D721Med (cell line): Measurements from ENCODE around the gene FLT3.
"Not testable (repeated sequence)": the region's sequence is repeated elsewhere in the genome, so short reads cannot be mapped to it uniquely, and the experiment has no call there.

ENCODE experiments used
- DNase-seq: peaks from one replicate; pipeline ENCODE4 v3.0.0; 2011; ENCODE audit warnings: low spot score; ENCODE audit not compliant: insufficient read length
- FAIRE-seq: peaks from 2 replicates; lab custom pipeline; 2011; peaks lifted over from hg19 to GRCh38; lab: Jason Lieb, UNC
- TF ChIP-seq, protein P1 (sequence below): IDR thresholded peaks from 2 replicates; pipeline ENCODE4 v1.5.1; 2012; ENCODE audit warnings: mild to moderate bottlenecking, control low read depth; ENCODE audit not compliant: insufficient read depth; ENCODE audit errors: missing control alignments

The FLT3 gene

DNA sequence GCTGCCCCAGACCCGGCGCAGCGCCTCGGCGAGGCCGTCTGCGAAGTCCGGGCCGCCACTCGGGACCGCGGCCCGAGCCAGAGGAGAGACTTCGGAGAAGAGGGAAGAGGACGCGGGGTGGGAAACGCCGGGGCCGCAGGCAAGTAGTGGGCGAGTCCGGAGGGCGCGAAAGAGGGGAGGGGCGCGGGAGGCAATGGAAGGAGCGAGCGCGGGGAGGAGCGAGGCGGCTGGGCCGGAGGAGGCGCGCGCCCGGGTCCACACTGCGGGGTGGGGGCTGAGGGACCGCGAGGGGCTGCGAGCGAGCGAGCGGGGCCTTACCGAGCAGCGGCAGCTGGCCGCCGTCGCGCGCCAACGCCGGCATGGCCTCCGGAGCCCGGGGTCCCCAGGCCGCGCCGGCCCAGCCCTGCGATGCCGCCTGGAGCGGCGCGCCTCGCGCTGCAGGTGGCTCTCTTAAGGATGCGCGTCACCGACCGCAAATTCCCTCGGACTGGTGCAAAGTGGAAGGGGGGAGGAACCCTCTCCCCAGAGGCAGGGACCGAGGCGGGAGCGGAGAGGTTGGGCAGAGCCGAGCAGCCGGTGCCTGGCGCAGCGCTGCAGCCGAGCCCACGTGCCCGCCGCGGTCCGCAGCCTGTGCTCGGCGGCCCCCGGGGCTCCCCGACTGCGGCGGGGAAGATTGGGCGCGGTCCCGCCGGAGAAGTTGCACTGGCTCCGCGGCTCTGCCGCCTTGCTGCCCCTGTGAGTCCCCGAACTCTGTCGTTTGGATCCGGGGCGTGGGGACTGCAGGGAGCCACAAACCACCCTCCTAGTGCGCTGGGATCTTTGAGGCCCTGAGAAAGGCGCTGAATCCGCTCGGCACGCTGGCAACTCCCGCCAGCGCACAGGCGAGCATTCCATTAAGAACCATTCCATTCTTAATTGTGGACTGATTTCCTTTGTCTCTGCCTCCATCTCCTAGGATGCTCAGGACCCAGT lies at the start of gene FLT3:
FLT3 (minus strand) TSS at position 427 of the 972 bp plus-strand sequence; CDS start at position 361, 66 bp downstream.
- TF ChIP-seq, protein P1, sequence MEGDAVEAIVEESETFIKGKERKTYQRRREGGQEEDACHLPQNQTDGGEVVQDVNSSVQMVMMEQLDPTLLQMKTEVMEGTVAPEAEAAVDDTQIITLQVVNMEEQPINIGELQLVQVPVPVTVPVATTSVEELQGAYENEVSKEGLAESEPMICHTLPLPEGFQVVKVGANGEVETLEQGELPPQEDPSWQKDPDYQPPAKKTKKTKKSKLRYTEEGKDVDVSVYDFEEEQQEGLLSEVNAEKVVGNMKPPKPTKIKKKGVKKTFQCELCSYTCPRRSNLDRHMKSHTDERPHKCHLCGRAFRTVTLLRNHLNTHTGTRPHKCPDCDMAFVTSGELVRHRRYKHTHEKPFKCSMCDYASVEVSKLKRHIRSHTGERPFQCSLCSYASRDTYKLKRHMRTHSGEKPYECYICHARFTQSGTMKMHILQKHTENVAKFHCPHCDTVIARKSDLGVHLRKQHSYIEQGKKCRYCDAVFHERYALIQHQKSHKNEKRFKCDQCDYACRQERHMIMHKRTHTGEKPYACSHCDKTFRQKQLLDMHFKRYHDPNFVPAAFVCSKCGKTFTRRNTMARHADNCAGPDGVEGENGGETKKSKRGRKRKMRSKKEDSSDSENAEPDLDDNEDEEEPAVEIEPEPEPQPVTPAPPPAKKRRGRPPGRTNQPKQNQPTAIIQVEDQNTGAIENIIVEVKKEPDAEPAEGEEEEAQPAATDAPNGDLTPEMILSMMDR = no peak
- FAIRE-seq (no peak), DNase-seq (no peak)

DNA sequence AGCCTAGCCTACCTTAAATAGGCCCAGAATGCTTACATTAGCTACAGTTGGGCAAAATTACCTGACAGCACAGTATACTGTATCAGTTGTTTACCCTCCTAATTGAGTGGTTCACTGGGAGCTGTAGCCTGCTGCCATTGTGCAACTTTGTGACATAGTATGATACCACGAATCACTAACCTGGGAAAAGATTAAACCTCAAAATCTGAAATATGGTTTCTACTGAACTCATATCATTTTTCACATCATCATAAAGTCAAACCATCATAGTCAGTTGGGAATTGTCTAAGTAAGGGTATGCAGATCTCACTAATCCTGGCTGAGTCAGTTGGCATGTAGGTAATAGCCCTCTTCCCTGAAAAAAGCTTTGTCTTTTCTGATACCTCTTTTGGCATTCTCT lies 47.1 kb upstream of the FLT3 start:
- no peak for FAIRE-seq

DNA sequence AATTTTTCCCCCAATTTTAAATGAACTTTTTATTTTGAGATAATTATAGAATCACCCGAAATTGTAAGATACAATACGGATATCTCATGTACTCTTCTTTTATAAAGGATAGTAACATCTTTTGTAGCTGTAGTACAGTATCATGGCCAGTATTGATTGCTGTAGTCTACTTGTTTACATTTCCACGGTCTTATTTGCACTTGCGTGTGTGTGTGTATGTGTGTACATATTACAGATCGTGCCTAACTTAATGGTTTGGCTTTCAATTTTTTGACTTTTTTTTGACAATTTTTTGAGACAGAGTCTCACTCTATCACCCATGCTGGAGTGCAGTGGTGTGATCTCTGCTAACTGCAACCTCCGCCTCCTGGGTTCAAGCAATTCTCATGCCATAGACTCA lies 44.7 kb upstream of the FLT3 start:
- TF ChIP-seq, protein P1 = no peak
- FAIRE-seq = no peak
- DNase-seq = no peak

More for the DNA sequence above, 47.1 kb upstream of the FLT3 start:
- TF ChIP-seq, protein P1 = no peak
- no peak for DNase-seq

DNA sequence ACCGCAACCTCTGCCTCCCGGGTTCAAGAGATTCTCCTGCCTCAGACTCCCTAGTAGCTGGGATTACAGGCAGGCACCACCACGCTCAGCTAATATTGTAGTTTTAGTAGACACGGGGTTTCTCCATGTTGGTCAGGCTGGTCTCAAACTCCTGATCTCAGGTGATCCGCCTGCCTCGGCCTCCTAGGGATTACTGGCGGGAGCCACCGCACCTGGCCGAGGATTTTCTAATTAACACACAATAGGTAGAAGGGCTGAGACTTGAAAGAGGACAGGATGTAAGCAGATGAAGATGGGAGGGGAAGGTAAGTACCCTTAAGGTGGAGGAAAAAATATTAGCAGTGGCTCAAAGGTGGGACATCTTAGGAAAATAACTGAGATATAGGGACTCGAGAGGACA lies 41.2 kb upstream of the FLT3 start:
- not testable (repeated sequence) for DNase-seq, FAIRE-seq

DNA sequence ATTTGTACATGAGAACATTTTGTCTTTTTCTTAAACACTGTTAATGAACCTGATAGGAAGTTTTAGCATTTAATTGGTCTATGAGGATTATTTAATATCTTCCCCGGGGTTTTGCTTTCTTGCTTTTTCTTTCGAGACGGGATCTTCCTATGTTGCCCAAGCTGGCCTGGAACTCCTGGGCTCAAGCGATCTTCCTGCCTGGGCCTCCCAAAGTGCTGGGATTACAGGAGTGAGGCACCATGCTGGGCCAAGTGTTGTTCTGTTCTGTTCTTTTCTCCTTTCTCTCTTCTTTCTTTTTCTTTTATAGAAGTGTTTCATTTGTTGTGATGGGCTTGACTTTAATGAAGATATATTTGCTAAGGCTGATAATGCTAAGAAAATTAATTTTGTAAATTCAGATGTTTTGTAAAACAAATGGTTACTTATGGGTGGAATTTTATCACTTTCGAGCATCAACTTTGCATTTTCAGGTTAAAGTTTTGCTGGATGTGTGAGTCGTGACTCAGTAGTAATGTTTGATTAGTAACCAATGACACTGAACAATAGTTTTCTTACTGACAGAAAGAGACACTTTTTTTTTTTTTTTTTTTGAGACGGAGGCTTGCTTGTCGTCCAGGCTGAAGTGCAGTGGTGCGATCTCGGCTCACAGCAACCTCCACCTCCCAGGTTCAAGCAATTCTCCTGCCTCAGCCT lies 40.2 kb upstream of the FLT3 start:
- no peak for DNase-seq
- TF ChIP-seq, protein P1 = no peak
- FAIRE-seq = no peak

DNA sequence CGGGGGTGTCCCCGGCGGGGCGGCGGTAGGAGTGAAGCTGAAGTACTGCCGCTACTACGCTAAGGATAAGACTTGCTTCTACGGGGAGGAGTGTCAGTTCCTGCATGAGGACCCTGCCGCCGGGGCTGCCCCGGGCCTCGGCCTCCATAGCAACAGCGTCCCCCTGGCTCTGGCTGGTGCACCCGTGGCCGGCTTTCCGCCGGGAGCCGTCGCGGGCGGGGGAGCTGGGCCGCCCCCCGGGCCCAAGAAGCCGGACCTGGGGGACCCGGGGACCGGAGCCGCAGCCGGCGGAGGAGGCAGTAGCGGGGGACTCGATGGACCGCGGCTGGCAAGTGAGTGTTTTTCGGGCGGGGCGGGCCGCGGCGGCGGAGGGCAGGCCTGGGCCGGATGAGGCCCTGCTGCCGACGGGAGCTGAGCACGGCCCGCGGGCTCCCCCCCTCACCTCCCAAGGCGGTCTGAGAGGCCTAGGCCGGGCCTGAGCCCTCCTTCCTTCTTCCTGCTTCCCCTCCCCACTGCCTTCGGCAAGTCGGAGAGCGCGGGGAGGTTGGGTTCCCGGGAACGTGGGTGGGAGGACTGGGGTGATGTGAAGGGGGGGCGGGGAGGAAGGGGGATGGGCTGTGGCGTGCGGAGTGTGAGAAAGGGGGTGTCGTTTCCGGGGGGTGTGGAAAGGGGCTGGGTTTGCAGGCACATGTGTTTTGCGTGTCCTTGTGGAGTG lies 38.5 kb upstream of the FLT3 start:
- DNase-seq = no peak
- TF ChIP-seq, protein P1 = no peak

More for the DNA sequence above, 38.5 kb upstream of the FLT3 start:
- no peak for FAIRE-seq
